Uterus (tissue), 4 donors: ENCODE data around the gene OR12D2. TPM values are rescaled to one million over a fixed set of nuclear protein-coding genes. Genes with fewer than 3 reads are reported as not detected.
"Not testable (repeated sequence)": the region's sequence is repeated elsewhere in the genome, so short reads cannot be mapped to it uniquely, and the experiment has no call there.

Source experiments
- DNase-seq, 2 donors: peaks; one replicate each; pipeline ENCODE4 v3.0.0-alpha.2; 2019 to 2020
- H3K27ac ChIP-seq, 2 donors: fragments of 200-600 bp; sonication (generic); 1 replicate in 1 of 2; 2 replicates in 1 of 2; pipeline ENCODE4 v1.5.1; 2016 to 2018
- H3K27me3 ChIP-seq, 2 donors: fragments of 200-600 bp; sonication (generic); one replicate each; pipeline ENCODE4 v1.5.1; 2018 to 2019; ENCODE audit warnings: control low read depth in 1 of 2
- H3K36me3 ChIP-seq, 2 donors: fragments of 200-600 bp; sonication (generic); one replicate each; pipeline ENCODE4 v1.5.1; 2019; ENCODE audit warnings: control low read depth in 1 of 2
- H3K4me1 ChIP-seq, 2 donors: fragments of 200-600 bp; sonication (generic); one replicate each; pipeline ENCODE4 v1.5.1; 2018 to 2019; ENCODE audit warnings: control low read depth in 1 of 2
- H3K4me3 ChIP-seq, 2 donors: fragments of 200-600 bp; sonication (generic); 1 replicate in 1 of 2; 2 replicates in 1 of 2; pipeline ENCODE4 v1.5.1; 2018 to 2019; ENCODE audit warnings: mild to moderate bottlenecking in 1 of 2
- H3K9me3 ChIP-seq, 2 donors: fragments of 200-600 bp; sonication (generic); one replicate each; pipeline ENCODE4 v1.5.1; 2019; ENCODE audit warnings: control low read depth in 1 of 2
- CTCF ChIP-seq, 4 experiments: fragments of 200-600 bp in 2 of 4; fragments of 450-650 bp in 2 of 4; sonication (generic) in 2 of 4; IDR thresholded peaks; one replicate each; pipeline ENCODE4 v1.5.1; 2016 to 2019; ENCODE audit warnings: antibody characterized with exemption in 4 of 4, mild to moderate bottlenecking in 2 of 4, moderate library complexity in 1 of 4
- POLR2A ChIP-seq, 2 donors: fragments of 450-650 bp; IDR thresholded peaks; one replicate each; pipeline ENCODE4 v1.6.1; 2016; ENCODE audit warnings: antibody characterized with exemption in 2 of 2, mild to moderate bottlenecking in 1 of 2, moderate library complexity in 1 of 2
- intact Hi-C: fragments of 100-400 bp; cut with DNase I; formaldehyde crosslinking; loops from one replicate; pipeline ENCODE4 v1.15.1; 2023; ENCODE audit warnings: low total_unique reads
- total RNA-seq, 4 donors: library from RNA; depleted of rRNA in 3 of 4; stranded (reverse); fragments of >200 nt in 3 of 4; gene quantifications; one replicate each; pipeline versions ENCODE4 v1.1.0 to v1.2.4, GENCODE V29; 2014 to 2023
- donor health status: DM: yes; HTN: yes; CAD: no.

The OR12D2 gene
- total RNA-seq, 4 donors from 2014 or later: not detected

- no peaks in the 10 kb centered on the region for H3K4me1 ChIP-seq
- intact Hi-C loops: no loop called here
Observed at GRCh38 chr6:29426654-29427053, 31.2 kb downstream of the OR12D2 start.

GRCh38 chr6:29436730-29437129 is 41.3 kb downstream of the OR12D2 start:
- intact Hi-C loops, H3K27ac ChIP-seq, H3K27me3 ChIP-seq: not testable (repeated sequence)

More at GRCh38 chr6:29426654-29427053, 31.2 kb downstream of the OR12D2 start:
- H3K36me3 ChIP-seq: no peaks in the 10 kb centered on the region
- no peaks in the 10 kb centered on the region for H3K27me3 ChIP-seq
- no peak overlapping the region for H3K27ac ChIP-seq
- H3K4me3 ChIP-seq: no peak overlapping the region
- no peaks in the 10 kb centered on the region for H3K9me3 ChIP-seq
- DNase-seq: no peak
- TF ChIP-seq POLR2A (IDR thresholded peaks at IDR 0.05) (no peak), CTCF (IDR thresholded peaks at IDR 0.05) (no peak)

GRCh38 chr6:29439006-29439405 is 43.6 kb downstream of the OR12D2 start, which contains the start of gene OR10C1:
Gene OR10C1 (plus strand): TSS chr6:29439306. CDS start chr6:29440016, 710 bp downstream.
- TF ChIP-seq POLR2A (IDR thresholded peaks at IDR 0.05) (no peak), CTCF (IDR thresholded peaks at IDR 0.05) (no peak)
- Histone ChIP-seq H3K4me3 (no peak within 1 kb of the TSS), H3K36me3 (no peaks in the 10 kb centered on the region), H3K9me3 (no peaks in the 10 kb centered on the region), H3K27ac (no peak within 1 kb of the TSS), H3K4me1 (no peaks in the 10 kb centered on the region), H3K27me3 (peaks cover 0 to 3% of the 10 kb centered on the region in 2 donors)
- intact Hi-C loops: no loop called here
- no peak for DNase-seq

More at GRCh38 chr6:29436730-29437129, 41.3 kb downstream of the OR12D2 start:
- H3K4me3 ChIP-seq, H3K9me3 ChIP-seq, H3K36me3 ChIP-seq, H3K4me1 ChIP-seq, DNase-seq: not testable (repeated sequence)

GRCh38 chr6:29442719-29443118 is 47.3 kb downstream of the OR12D2 start:
- Histone ChIP-seq H3K27ac (no peak overlapping the region), H3K36me3 (no peaks in the 10 kb centered on the region), H3K27me3 (no peaks in the 10 kb centered on the region), H3K4me3 (no peak overlapping the region), H3K4me1 (no peaks in the 10 kb centered on the region), H3K9me3 (no peaks in the 10 kb centered on the region)
- no peak for TF ChIP-seq POLR2A (IDR thresholded peaks at IDR 0.05)
- no peak for TF ChIP-seq CTCF (IDR thresholded peaks at IDR 0.05)
- intact Hi-C loops: no loop called here
- DNase-seq: no peak

GRCh38 chr6:29444031-29444430 is 48.6 kb downstream of the OR12D2 start:
- H3K27ac ChIP-seq, H3K36me3 ChIP-seq, intact Hi-C loops, H3K4me1 ChIP-seq, H3K4me3 ChIP-seq, DNase-seq, H3K9me3 ChIP-seq, H3K27me3 ChIP-seq: not testable (repeated sequence)

Other genes starting within 250 kb of the OR12D2 start
- 10 to 100 TPM in 1 of 4 donors, not detected in 3; 11.8 TPM for gene OR2J2, start 224.7 kb upstream of the OR12D2 start, total RNA-seq
- not detected for gene OR14J1, start 93.9 kb upstream of the OR12D2 start, total RNA-seq
- not detected for gene OR5V1, start 26.8 kb upstream of the OR12D2 start, total RNA-seq
- not detected for gene OR12D3, start 20.3 kb upstream of the OR12D2 start, total RNA-seq
- gene OR12D1, start 19.3 kb downstream of the OR12D2 start, total RNA-seq: not detected
- not detected for gene OR10C1, start 43.7 kb downstream of the OR12D2 start, total RNA-seq
- gene OR11A1, start 61.4 kb downstream of the OR12D2 start, total RNA-seq: not detected
- gene OR2H1, start 61.5 kb downstream of the OR12D2 start, total RNA-seq: not detected
- gene MAS1L, start 92.3 kb downstream of the OR12D2 start, total RNA-seq: under 1 TPM in 2 of 4 donors, not detected in 2; 0.37 to 0.48 TPM
- under 1 TPM in 1 of 4 donors, not detected in 3; 0.41 TPM for gene UBD, start 164.1 kb downstream of the OR12D2 start, total RNA-seq
- not detected for gene OR2H2, start 189.5 kb downstream of the OR12D2 start, total RNA-seq
- 100 to 1,000 TPM in 1 of 4 donors, 10 to 100 TPM in 3; 29.4 to 184 (median 44.6) TPM for gene GABBR1, start 237.6 kb downstream of the OR12D2 start, total RNA-seq